ENCODE results near the gene FGD4.

The FGD4 gene

GRCh38 chr12:32460638-32461037, 61.3 kb downstream of the FGD4 start:
- DNase-seq = no peak

- DNase-seq = no peak
Measured at GRCh38 chr12:32462908-32463307, 63.5 kb downstream of the FGD4 start.

- no peak for DNase-seq
Measured at GRCh38 chr12:32466187-32466586, 66.8 kb downstream of the FGD4 start.

- DNase-seq = no peak
Measured at GRCh38 chr12:32466986-32467711, 67.8 kb downstream of the FGD4 start.

GRCh38 chr12:32467959-32468863, 68.9 kb downstream of the FGD4 start:
- no peak for DNase-seq

GRCh38 chr12:32470936-32471470, 71.6 kb downstream of the FGD4 start:
- no peak for DNase-seq

- no peak for DNase-seq
Measured at GRCh38 chr12:32471591-32472001, 72.2 kb downstream of the FGD4 start.

GRCh38 chr12:32475724-32476123, 76.4 kb downstream of the FGD4 start:
- no peak for DNase-seq

- no peak for DNase-seq
Measured at GRCh38 chr12:32476446-32476845, 77.1 kb downstream of the FGD4 start.

- DNase-seq = no peak
Measured at GRCh38 chr12:32477714-32478113, 78.4 kb downstream of the FGD4 start.

GRCh38 chr12:32478166-32478565, 78.8 kb downstream of the FGD4 start:
- no peak for DNase-seq

- no peak for DNase-seq
Measured at GRCh38 chr12:32478858-32479725, 79.7 kb downstream of the FGD4 start.

GRCh38 chr12:32482226-32482625, 82.9 kb downstream of the FGD4 start:
- DNase-seq = no peak

GRCh38 chr12:32483499-32483898, 84.1 kb downstream of the FGD4 start:
- peak; percentile 3 for DNase-seq

GRCh38 chr12:32483993-32484392, 84.6 kb downstream of the FGD4 start:
- no peak for DNase-seq

GRCh38 chr12:32486158-32486557, 86.8 kb downstream of the FGD4 start:
- DNase-seq = no peak

GRCh38 chr12:32488132-32488531, 88.8 kb downstream of the FGD4 start:
- DNase-seq = no peak

- no peak for DNase-seq
Measured at GRCh38 chr12:32489070-32489469, 89.7 kb downstream of the FGD4 start.

GRCh38 chr12:32490801-32491200, 91.4 kb downstream of the FGD4 start:
- no peak for DNase-seq

GRCh38 chr12:32493282-32493681, 93.9 kb downstream of the FGD4 start:
- no peak for DNase-seq

GRCh38 chr12:32494656-32495055, 95.3 kb downstream of the FGD4 start:
- DNase-seq = no peak

GRCh38 chr12:32496946-32497345, 97.6 kb downstream of the FGD4 start:
- no peak for DNase-seq

GRCh38 chr12:32497864-32498263, 98.5 kb downstream of the FGD4 start:
- DNase-seq = no peak
